ENCODE results near the gene LYZ. TPM values are rescaled to one million over a fixed set of nuclear protein-coding genes. Genes with fewer than 3 reads are reported as not detected.

LYZ gene
- total and polyA plus RNA-seq, 12 donors, result 5.6 to 295 (median 12.3) TPM

DNA sequence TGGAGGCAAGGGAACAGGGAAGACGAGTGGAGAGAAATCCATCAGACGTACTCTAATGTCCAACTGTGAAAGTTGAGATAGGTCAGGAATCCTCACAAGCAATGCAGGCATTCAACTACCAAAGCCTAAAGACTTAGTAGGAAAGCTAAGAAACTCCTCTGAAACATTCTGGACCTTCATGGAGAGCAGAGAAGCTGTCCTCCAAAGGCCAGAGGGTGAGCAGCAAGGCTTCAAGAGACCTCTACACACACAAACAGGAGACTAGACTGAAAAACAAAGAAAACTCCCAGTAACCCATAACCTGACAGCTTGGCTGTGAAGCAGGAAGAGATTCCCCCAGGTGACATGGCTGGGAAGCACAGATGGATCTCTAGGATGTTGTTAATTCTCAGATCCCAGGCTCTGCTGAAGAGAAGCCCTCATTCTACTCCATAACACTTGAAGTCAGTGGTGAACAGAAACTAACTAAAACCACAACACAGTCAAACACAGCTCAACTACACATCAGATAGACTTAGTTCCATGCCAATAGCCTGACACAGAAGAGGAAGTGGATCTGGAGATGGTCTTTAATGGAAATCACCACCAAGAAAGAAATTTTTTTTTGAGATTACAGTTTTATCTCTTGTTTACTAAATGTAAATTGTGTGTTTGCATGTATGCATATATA is 23.2 kb upstream of the LYZ start:
- WGBS, 2 donors, result 66 to 67% methylated on average over 2 of the region's 2 CpGs
- Histone ChIP-seq H3K36me3 (no peaks in the 10 kb centered on the region), H3K27me3 (peaks cover 0 to 57% (median 8%) of the 10 kb centered on the region in 7 donors), H3K4me1 (peaks cover 0 to 4% (median 0%) of the 10 kb centered on the region in 9 donors), H3K27ac (no peak overlapping the region), H3K4me3 (no peak overlapping the region), H3K9me3 (no peaks in the 10 kb centered on the region)
- intact Hi-C loops (cut with DNase I), result no loop called here
- TF ChIP-seq, protein P1, sequence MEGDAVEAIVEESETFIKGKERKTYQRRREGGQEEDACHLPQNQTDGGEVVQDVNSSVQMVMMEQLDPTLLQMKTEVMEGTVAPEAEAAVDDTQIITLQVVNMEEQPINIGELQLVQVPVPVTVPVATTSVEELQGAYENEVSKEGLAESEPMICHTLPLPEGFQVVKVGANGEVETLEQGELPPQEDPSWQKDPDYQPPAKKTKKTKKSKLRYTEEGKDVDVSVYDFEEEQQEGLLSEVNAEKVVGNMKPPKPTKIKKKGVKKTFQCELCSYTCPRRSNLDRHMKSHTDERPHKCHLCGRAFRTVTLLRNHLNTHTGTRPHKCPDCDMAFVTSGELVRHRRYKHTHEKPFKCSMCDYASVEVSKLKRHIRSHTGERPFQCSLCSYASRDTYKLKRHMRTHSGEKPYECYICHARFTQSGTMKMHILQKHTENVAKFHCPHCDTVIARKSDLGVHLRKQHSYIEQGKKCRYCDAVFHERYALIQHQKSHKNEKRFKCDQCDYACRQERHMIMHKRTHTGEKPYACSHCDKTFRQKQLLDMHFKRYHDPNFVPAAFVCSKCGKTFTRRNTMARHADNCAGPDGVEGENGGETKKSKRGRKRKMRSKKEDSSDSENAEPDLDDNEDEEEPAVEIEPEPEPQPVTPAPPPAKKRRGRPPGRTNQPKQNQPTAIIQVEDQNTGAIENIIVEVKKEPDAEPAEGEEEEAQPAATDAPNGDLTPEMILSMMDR (IDR thresholded peaks at IDR 0.05), result no peak
- no peak for DNase-seq
- ATAC-seq, result no peak

DNA sequence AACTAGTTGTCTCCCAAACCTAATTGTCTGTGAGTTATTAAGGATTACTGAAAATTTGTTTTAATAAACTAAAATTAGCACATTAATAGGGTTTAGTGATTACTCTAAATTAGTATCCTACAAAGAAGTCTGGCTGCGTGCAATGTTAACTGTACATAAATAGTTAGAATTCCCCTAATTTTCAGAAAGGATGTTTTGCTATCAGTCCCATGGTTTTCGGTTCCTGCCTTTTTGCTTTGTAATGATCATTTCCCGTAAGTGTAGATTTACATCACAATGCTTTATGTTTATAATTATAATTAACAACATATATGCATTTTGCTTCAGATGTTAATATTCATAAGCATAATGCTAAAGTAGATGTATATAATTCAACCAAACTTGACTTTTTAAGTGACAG is 19.8 kb upstream of the LYZ start:
- WGBS, 2 donors, result 59 to 74% methylated on average over 3 of the region's 3 CpGs
- Histone ChIP-seq H3K27ac (peak overlapping the region in 1 of 10 donors; percentile 87), H3K36me3 (no peaks in the 10 kb centered on the region), H3K9me3 (no peaks in the 10 kb centered on the region), H3K4me1 (peaks cover 0 to 26% (median 7%) of the 10 kb centered on the region in 9 donors), H3K4me3 (no peak overlapping the region), H3K27me3 (peaks cover 0 to 65% (median 7%) of the 10 kb centered on the region in 7 donors)
- DNase-seq (no peak), ATAC-seq (no peak)
- TF ChIP-seq, protein P1 (IDR thresholded peaks at IDR 0.05), result no peak
- intact Hi-C loops (cut with DNase I), result no loop called here

DNA sequence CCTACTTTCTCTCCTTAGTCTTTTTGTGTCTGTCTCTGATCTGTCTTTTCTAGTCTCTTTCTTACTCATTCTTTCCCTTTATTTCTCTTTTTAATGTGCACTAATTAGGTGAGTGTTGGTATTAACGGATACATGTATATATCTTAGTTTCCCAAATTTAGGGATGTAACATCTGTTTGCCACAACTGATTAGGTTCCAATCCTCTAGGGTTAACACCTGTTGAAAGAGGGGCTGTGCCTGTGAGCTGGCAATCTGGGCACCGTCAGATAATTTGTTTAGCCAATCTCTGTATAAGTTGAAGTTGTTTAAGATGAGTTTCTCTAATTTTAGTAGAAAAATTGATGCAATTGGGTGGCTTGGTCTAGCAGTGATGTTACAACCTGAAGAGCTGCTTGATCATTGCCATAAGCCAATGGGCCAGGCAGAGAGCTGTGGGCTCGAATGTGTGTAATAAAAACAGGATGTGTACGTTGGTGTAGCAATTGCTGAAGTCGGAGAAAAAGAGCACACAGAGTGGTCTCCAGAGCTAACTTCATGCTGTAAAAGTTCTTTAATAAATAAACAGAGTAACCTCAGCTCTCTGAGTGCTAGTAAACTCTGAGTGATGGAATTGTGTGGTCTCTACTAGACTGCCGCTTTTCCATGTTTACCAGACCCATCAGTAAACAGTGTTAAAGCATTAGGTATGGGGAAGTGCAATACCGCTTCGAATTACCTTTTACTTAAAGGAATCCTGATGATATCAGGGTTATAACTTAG is 18.3 kb upstream of the LYZ start:
- no peaks in the 10 kb centered on the region for H3K36me3 ChIP-seq
- WGBS, 2 donors, result 69 to 83% methylated on average over 8 of the region's 8 CpGs
- no peak for DNase-seq
- peak in 1 of 8 donors; percentile 28 for ATAC-seq
- H3K4me1 ChIP-seq, result peaks cover 0 to 31% (median 7%) of the 10 kb centered on the region in 9 donors
- intact Hi-C loops (cut with DNase I), result no loop called here
- H3K4me3 ChIP-seq, result peak overlapping the region in 3 of 10 donors; percentile 51 to 61 (median 54)
- H3K9me3 ChIP-seq, result no peaks in the 10 kb centered on the region
- peak overlapping the region in 1 of 10 donors; percentile 87 for H3K27ac ChIP-seq
- TF ChIP-seq, protein P1 (IDR thresholded peaks at IDR 0.05), result no peak
- H3K27me3 ChIP-seq, result peaks cover 0 to 64% (median 7%) of the 10 kb centered on the region in 7 donors
